ENCODE measurements around the gene IGDCC3.

- TF ChIP-seq, protein P1, sequence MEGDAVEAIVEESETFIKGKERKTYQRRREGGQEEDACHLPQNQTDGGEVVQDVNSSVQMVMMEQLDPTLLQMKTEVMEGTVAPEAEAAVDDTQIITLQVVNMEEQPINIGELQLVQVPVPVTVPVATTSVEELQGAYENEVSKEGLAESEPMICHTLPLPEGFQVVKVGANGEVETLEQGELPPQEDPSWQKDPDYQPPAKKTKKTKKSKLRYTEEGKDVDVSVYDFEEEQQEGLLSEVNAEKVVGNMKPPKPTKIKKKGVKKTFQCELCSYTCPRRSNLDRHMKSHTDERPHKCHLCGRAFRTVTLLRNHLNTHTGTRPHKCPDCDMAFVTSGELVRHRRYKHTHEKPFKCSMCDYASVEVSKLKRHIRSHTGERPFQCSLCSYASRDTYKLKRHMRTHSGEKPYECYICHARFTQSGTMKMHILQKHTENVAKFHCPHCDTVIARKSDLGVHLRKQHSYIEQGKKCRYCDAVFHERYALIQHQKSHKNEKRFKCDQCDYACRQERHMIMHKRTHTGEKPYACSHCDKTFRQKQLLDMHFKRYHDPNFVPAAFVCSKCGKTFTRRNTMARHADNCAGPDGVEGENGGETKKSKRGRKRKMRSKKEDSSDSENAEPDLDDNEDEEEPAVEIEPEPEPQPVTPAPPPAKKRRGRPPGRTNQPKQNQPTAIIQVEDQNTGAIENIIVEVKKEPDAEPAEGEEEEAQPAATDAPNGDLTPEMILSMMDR (IDR thresholded peaks at IDR 0.05; ENCODE audit: low read depth, low read length) = no peak
- no peak for TF ChIP-seq POLR2A (IDR thresholded peaks at IDR 0.05; ENCODE audit: extremely low read depth, insufficient read length)
- TF ChIP-seq, protein P2, sequence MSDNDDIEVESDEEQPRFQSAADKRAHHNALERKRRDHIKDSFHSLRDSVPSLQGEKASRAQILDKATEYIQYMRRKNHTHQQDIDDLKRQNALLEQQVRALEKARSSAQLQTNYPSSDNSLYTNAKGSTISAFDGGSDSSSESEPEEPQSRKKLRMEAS (IDR thresholded peaks at IDR 0.05; ENCODE audit: low read depth, low read length) = no peak
Observed at GRCh38 chr15:65390447-65390846, 12.6 kb upstream of the IGDCC3 start.

Data from NB4 (cell line).